Hematopoietic multipotent progenitor cell treated with erythropoietin and hydrocortisone succinate and interleukin-3 and kit ligand, for 4 days (in vitro differentiated cells): ENCODE data around the gene METTL5.
A peak's percentile ranks its signal among the peaks of the same experiment; 100 is the strongest.

Experiments used
- DNase-seq: peaks from one replicate; pipeline ENCODE4 v3.0.0-alpha.2; 2015

The METTL5 gene

GRCh38 chr2:169778446-169778845 is 46.3 kb downstream of the METTL5 start:
- DNase-seq = peak; percentile 33

GRCh38 chr2:169776252-169776761 is 48.4 kb downstream of the METTL5 start:
- DNase-seq = no peak

- DNase-seq = peak; percentile 76
Observed at GRCh38 chr2:169775765-169776164, 48.9 kb downstream of the METTL5 start.

- DNase-seq = no peak
Observed at GRCh38 chr2:169775354-169775753, 49.4 kb downstream of the METTL5 start.

- DNase-seq = no peak
Observed at GRCh38 chr2:169772651-169773050, 52.1 kb downstream of the METTL5 start.

- no peak for DNase-seq
Observed at GRCh38 chr2:169771612-169772011, 53.1 kb downstream of the METTL5 start.

- no peak for DNase-seq
Observed at GRCh38 chr2:169771021-169771420, 53.7 kb downstream of the METTL5 start.

GRCh38 chr2:169768262-169768995 is 56.3 kb downstream of the METTL5 start:
- peak; percentile 56 for DNase-seq

- peak; percentile 90 for DNase-seq
Observed at GRCh38 chr2:169767243-169767888, 57.3 kb downstream of the METTL5 start.

- no peak for DNase-seq
Observed at GRCh38 chr2:169765523-169765922, 59.2 kb downstream of the METTL5 start.

- DNase-seq = no peak
Observed at GRCh38 chr2:169761970-169762292, 62.8 kb downstream of the METTL5 start.
